GM19324 (cell line): ENCODE results near the gene ESRRB.

Experiments
- ATAC-seq: cut with Tn5 transposase; IDR thresholded peaks from one replicate; pipeline ENCODE4 v1.9.1; 2021; ENCODE audit warnings: mild to moderate bottlenecking, moderate library complexity; ENCODE audit not compliant: unreplicated experiment, low FRiP score

ESRRB gene

DNA sequence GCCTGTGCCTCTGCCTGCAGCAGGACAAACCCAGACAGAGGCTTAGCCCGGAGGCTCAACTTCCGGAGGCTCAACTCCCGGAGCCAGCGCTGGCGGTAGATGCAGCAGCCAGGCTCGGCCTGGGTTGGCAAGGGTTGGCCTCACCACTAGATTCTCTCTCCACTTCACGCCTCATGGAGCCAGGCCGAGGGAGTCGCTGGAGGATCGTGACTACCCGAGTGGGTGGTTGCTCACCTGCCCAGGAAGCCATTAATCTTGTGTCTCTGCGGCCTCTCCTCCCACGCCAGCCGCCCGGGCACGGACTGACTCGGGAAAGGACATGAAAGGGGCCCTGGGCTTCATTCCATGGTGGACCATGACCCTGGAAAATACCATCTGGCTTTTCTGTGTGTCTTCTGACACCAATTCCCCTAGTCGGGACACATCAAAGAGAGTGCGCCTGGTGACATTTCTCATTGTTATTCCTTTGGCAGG is 20.8 kb downstream of the ESRRB start:
- ATAC-seq: no peak

- ATAC-seq: no peak
These were observed 29.7 kb downstream of the ESRRB start for GRCh38 chr14:76405627-76406026.

DNA sequence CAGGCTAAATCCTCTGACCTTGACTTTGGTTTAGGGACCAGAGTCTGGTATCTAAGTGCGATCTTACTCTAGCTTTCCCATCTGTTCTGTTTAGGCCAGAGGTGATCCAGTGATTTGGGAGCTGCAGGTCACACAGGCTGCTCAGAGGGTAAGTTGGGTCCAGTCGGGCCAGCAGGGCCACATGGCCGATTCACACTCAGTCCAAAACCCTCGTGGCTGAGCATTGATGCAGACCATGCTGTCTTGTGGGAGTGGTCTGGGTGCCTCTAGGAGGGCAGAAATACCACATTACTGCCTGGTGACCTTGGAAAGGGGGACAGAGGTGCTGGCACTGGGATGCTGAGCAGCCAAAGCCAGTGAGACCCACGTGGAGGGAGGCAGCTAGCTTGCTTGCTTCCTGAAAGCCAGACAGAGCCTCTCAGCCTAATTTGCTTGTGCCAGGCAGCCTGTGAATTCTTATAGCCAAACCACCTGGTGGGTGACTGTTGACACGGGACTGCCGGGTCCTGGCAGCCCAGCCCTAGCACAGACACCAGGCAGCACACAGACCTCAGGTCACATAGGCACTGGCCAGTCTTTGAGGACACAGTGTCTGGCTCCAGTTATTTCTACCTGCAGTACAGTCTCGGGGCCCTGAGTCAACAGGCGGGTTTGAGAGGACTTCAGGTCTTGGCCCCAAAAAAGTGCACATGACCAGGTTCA is 31.7 kb downstream of the ESRRB start:
- ATAC-seq: no peak

DNA sequence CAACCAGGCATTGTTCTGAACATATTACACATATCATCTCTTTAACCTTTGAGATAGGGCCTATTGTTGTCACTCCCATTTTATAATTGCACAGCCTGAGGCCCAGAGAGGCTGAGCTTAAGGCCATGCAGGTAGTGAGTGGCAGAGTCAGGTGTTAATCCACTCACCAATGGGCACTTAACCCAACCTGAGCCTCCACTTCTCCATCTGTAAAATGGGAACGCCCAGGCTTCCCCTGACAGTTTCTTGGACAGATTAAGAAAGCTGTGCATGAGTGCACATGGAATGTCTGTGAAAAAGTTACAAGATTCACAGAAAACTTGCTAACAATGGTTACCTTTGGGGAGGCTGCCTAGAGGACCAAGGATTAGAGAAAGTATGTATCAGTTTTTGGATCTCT is 32.9 kb downstream of the ESRRB start:
- no peak for ATAC-seq

DNA sequence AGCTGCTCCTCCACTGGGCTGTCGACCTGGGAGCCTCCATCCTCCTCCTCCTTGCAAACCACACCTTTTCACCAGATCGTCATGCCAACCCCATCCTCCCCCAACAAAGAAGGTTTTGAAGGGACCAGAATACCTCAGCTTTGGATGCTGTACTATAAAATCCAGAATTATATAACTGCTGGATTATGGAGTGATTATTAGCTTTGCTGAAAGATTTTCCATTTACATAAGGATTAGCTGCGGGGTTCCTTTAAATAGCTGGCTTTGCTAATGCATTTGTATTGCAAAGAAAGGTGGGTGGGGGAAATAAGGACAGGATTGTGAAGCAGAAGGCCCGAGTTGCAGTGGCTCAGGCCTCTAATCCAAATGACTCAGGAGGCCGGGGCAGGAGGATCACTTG is 36.6 kb downstream of the ESRRB start:
- no peak for ATAC-seq

DNA sequence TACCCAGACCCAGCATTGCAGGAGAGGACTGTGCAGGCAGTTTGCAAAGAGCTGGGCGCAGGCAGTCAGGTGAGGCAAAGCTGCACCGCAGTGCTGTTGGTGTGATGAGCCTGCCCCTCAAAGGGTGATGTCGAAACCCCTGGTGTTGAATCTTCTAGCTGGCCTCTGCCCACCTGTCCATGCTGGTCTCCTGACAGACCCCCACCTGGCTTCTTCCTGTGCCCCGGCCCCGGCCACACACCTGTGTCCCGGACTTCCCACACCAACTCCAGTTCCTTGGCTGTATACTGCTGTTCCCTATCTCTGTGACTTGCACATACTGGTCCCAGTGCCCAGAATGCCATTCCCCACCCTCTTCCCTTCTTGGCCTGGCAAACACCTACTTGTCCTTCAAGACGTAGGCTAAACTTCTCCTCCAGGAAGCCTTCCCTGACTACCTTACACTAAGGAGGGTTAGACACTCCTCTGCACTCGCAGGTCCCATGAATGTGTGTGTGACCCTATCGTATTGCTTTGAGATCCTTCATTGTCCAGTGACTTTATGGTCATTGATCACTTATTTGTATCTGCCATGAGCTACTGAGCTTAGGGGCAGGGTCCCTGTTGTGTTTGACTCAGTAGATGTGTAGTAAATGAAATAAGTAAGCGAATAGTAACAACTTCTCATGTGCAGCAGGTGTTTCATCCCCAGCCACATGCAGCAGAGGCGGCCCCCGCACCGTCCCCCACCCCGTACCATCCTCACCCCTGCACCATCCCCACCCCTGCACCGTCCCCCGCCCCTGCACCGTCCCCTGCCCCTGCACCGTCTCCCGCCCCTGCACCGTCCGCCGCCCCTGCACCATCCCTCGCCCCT is 37.4 kb downstream of the ESRRB start:
- no peak for ATAC-seq

- no peak for ATAC-seq
These were observed 38.1 kb downstream of the ESRRB start for GRCh38 chr14:76413962-76414600.

DNA sequence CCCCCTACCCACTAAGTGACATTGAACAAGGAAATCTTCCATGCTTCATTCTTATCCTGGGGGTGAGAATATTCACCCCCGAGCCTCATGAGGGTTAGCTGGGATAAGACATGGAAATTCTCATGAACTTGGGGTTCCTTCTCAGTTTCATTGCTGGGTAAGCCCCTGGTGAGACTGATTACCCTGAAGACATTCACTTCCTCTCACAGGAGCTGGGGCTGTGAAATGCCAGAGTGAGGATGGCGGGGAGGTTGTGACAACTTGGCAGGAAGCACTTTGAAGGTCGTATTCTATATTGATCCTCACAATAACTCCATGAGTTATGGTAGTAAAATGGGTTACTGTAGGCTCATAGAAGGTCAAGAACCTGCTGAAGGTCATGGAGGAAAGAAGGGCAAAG is 43.5 kb downstream of the ESRRB start:
- no peak for ATAC-seq

DNA sequence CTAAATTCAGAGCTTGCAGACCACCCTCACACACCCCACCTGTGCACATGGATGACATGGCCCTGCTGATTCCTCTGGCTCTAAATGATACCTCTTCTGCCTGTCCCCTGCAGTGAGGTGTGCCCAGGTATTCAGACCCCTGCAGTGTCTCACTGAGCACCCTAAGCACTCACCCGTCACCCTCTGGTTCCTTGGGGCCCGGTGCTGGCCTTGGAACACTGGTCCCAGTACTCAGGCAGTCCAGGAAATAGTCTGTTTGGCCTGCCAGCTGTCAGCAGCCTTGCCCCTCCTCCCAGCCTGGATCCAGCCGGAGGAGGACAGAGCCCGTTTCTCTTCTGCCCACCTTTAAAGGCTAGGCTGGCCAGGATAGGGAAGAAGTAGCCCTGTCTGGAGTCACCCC is 44.9 kb downstream of the ESRRB start:
- no peak for ATAC-seq

DNA sequence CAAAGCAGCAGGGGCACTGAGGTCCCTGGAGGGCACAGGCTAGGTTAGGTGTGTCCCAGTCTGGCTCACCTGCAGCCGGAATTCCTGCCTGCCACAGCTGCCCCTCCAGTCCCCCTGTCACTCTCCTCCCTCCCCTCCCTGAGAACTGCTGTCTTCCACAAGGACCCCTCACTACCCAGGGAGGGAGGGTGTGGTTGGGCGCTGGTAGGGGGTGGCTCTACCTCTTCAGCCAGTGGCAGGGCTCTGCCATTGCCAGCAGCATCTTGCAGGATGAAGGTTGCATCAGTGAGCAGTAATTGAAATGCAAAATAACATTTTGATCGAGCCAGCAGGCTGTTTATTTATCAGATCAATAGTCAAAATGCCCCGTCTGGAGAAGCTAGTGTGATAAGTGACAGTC is 45.7 kb downstream of the ESRRB start:
- ATAC-seq: no peak

DNA sequence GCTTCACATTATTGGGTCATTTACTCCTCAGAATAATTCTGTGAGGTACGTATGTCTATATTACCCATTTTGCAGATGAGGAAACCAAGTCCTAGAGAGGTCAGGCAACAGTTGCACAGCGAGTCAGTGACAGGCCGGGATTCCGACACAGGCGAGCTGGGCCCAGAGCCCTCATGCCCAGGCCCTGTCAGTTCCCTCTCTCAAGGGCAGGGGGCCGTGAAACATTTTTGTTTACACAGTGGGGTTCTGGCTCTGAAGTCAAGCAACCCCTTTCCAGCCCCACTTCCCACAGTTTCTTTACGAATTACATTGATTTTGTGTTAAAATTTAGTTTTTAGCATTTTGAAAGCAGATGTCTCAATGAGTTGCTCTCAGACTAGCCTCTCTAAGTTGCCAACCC is 46.7 kb downstream of the ESRRB start:
- no peak for ATAC-seq

DNA sequence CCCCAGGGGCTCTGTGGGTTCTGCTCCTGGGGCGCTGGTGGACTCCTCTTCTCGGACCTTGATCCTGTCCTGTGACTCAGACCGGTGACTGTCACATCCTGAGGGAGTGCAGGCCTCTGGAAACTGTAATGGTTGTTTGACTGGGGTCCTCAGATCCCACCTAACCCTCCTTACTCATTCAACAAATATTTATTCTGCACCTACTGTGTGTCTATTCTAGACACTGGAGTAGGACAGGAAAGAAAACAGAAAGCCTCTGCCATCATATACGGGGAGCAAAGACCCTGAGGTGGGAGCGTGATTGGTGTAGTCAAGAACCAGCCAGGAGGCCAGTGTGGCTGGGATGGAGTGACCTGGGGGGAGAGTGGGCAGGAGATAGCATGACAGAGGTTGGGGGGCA is 47.6 kb downstream of the ESRRB start:
- no peak for ATAC-seq

- no peak for ATAC-seq
These were observed 48.4 kb downstream of the ESRRB start for GRCh38 chr14:76424359-76424758.

GRCh38 chr14:76426161-76426696 is 50.3 kb downstream of the ESRRB start:
- ATAC-seq: no peak

DNA sequence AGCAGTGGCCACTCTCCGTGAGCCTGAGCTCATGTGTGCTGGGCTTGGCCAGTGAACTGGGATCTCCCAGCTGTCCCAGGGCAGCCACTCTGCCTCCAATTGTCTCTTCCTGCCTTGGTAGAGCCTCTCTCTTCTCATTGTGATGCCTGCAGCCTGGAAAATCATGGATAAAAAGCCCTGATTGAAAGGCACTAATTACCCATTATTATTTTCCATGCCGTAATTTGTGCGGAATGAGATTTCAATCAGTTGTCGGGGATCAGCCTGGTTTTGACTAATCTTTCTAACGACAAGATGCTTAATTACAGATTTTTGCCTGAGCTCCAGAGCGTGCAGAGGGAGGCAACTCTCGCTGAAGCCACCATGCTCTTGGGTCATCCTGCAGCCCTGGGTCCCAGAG is 52.7 kb downstream of the ESRRB start:
- no peak for ATAC-seq

DNA sequence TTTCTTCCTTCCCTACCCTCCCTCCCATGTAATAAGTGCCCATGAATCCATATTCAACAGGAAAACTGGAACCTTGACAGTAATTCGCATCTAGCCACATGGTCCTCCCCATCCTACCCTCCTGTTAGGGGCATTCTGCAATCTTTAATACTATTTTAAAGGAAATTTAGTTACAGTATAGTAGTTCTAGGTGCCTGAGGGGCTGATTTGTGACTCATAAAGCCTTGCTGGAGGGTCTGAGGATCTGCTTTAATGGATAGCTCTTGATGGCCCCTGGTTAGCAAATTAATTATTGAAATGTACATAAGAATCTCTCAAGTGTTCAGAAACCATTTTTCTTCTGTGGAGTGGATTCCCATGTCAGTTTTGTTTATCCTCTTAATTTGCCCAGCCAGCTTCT is 54.1 kb downstream of the ESRRB start:
- ATAC-seq: no peak

- ATAC-seq: no peak
These were observed 54.6 kb downstream of the ESRRB start for GRCh38 chr14:76430475-76430980.

DNA sequence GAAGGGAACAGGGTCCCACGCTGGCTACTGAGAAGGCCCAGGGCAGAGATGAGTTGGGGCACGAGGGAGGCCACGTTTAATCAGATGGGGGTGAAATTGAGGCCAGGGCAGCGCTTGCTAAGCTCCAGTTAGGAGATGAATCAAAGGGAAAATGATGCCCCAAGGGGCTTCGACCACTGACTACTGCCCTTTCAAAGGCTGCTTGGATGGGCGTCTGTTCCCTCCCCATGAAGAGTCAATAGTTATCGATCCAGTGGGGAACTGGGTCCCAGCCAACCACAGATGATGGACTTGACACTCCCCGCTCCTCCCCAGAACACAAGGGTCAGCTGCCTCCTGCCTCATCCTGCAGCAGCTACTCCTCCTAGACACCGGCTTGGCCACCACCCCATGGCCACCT is 55.6 kb downstream of the ESRRB start:
- no peak for ATAC-seq

DNA sequence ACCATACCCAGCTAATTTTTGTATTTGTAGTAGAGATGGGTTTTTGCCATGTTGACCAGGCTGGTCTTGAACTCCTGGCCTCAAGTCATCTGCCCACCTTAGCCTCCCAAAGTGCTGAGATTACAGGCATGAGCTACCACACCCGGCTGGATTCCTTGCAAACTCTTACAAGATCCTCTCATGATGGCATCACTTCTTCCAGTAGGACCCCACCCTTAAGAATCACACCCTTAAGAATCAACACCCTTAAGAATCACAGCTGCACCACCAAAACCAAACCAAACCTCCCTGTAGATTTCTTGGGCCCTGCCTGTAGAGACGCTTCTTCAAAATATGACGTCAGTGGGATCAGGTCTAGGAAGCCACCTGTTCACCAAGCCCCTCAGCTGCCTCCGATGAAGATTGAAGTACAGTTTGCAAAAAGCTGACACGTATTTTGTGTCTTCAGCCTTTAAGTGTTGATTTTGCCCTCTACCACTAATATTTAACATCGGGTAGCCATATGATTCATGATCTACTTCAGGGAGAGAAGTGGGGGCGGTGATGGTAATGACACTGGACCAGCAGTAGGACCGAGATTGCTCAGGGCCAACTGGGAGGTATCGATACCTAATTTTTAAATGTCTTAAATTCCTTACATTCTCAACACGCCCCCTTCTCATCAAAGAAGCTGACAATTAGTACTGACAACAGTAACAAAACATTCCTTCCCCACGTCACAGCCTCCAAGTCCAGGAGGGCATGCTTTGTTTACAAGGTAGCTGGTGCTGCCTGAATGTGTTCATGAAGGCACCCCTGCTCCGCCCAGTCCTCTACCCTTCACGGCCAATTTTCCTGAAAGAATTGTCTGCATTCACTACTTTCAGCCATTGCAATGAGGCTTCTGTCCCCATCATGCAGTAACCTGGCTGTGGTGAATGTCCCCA is 57.2 kb downstream of the ESRRB start:
- no peak for ATAC-seq

DNA sequence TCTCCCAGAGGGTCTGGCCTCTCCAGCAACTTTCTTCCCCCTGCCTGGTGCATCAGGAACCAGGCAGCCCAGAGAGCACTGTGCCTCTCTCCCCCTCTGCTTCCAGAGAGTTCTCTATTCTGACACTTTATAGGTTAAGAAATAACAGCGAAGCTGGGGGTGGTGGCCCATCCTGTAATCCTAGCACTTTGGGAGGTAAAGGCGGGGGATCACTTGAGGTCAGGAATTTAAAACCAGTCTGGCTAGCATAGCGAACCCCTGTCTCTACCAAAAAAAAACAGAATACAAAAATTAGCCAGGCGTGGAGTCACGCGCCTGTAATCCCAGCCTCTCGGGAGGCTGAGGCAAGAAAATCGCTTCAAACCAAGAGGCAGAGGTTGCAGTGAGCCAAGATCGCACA is 58.3 kb downstream of the ESRRB start:
- ATAC-seq: no peak
